Measurements from ENCODE around the gene SKA2. TPM values are rescaled to one million over a fixed set of nuclear protein-coding genes. Genes with fewer than 3 reads are reported as not detected.

Gene SKA2
- total and polyA plus RNA-seq, 2 donors (not counting 1 experiment from before 2014, with no cell fraction given) = 2.9 to 10.3 TPM

- Histone ChIP-seq H3K27ac (ENCODE audit: low read length in 2 of 2) (peak within 1 kb of the TSS; percentile 50 to 79), H3K79me2 (ENCODE audit: control insufficient read depth, insufficient read depth, low read length) (peaks cover 55% of the 10 kb centered on the region), H3K9me3 (ENCODE audit: control extremely low read depth in 1 of 3, control insufficient read depth in 2 of 3, insufficient read depth in 1 of 3, low read length in 2 of 3) (no peaks in the 10 kb centered on the region), H3K9ac (ENCODE audit: low read length) (peak within 1 kb of the TSS; percentile 92), H3K4me3 (ENCODE audit: control extremely low read depth in 1 of 5, extremely low read depth in 1 of 5, insufficient read depth in 1 of 5, low read depth in 2 of 5, low read length in 4 of 5) (peak within 1 kb of the TSS; percentile 62 to 98 (median 96)), H3K27me3 (replicated peaks in 1 of 4; ENCODE audit: control extremely low read depth in 1 of 4, control insufficient read depth in 3 of 4, insufficient read depth in 4 of 4, low read length in 3 of 4) (no peaks in the 10 kb centered on the region), H3K4me2 (replicated peaks; ENCODE audit: low read depth, low read length, poor library complexity, severe bottlenecking) (peak within 1 kb of the TSS; percentile 90), H2AFZ (ENCODE audit: insufficient read depth, low read depth, low read length, poor library complexity, severe bottlenecking) (peak within 1 kb of the TSS; percentile 97), H3K36me3 (replicated peaks in 1 of 2; ENCODE audit: control extremely low read depth in 1 of 2, control insufficient read depth in 1 of 2, extremely low read depth in 1 of 2, insufficient read depth in 2 of 2, low read length in 1 of 2) (no peaks in the 10 kb centered on the region), H3K4me1 (ENCODE audit: control insufficient read depth in 2 of 2, insufficient read depth in 2 of 2, low read length in 2 of 2) (peaks cover 9 to 15% of the 10 kb centered on the region in 2 donors), H4K20me1 (ENCODE audit: control insufficient read depth, insufficient read depth, low read length, poor library complexity, severe bottlenecking) (no peaks in the 10 kb centered on the region)
- ChIA-PET POLR2A (interaction anchor here (0.5 to 1.1 kb wide), 6 partner anchors 12 to 1149 kb away, joined by 3 to 6 read pairs (median 4); partner anchors contain the start of genes SRSF1 and TRIM37), CTCF (interaction anchor here (1.0 to 1.6 kb wide), 4 partner anchors 11 to 151 kb away, joined by 3 to 10 read pairs (median 4); partner anchors contain the start of genes GDPD1 and TRIM37)
- Mint-ChIP-seq H3K9me3 (ENCODE audit: insufficient read depth) (no peaks in the 10 kb centered on the region), H3K4me1 (peaks cover 13% of the 10 kb centered on the region), H3K27ac (no peak within 1 kb of the TSS), H3K4me3 (no peak within 1 kb of the TSS), H3K27me3 (no peaks in the 10 kb centered on the region)
- peak; percentile 85 for ATAC-seq (ENCODE audit: low read depth)
- TF ChIP-seq EZH2 (IDR thresholded peaks at IDR 0.05; ENCODE audit: borderline replicate concordance, insufficient read depth, low read depth, low read length, poor library complexity, severe bottlenecking) = peak; percentile 99
- TF ChIP-seq CTCF (IDR thresholded peaks at IDR 0.05) = no peak
- WGBS (ENCODE audit: insufficient coverage) = 0% methylated on average over 21 of the region's 25 CpGs
- intact Hi-C loops (cut with micrococcal nuclease) = loop anchor here (1.0 to 5.0 kb wide), 4 partner anchors 49 to 637 kb away; partner anchors contain the start of genes PTRH2, SMG8, TRIM37 and VMP1
- no peak for DNase-seq
These were observed 622 bp upstream of the SKA2 start, which contains the start of gene PRR11 for GRCh38 chr17:59155439-59156177. TSS of gene PRR11 (plus strand) at chr17:59155746. CDS start at chr17:59169753, 14,007 bp downstream.
